ENCODE results near the gene GRHL1. TPM values are rescaled to one million over a fixed set of nuclear protein-coding genes. Genes with fewer than 3 reads are reported as not detected.
A peak's percentile ranks its signal among the peaks of the same experiment; 100 is the strongest.

Gene GRHL1
- total RNA-seq, 1 donor from 2014 or later, result 3.9 TPM

GRCh38 chr2:9983401-9984216 is 32.1 kb downstream of the GRHL1 start:
- no peak for DNase-seq (ENCODE audit: low read depth)
- TF ChIP-seq CTCF (conservative IDR thresholded peaks at IDR 0.05; ENCODE audit: low read depth, low read length), result no peak
- H3K4me3 ChIP-seq (ENCODE audit: low read depth, low read length), result no peak overlapping the region

- TF ChIP-seq CTCF (conservative IDR thresholded peaks at IDR 0.05; ENCODE audit: low read depth, low read length), result peak; percentile 69
- no peak overlapping the region for H3K4me3 ChIP-seq (ENCODE audit: low read depth, low read length)
- DNase-seq (ENCODE audit: low read depth), result no peak
Observed at GRCh38 chr2:9984217-9984739, 32.8 kb downstream of the GRHL1 start.

DNA sequence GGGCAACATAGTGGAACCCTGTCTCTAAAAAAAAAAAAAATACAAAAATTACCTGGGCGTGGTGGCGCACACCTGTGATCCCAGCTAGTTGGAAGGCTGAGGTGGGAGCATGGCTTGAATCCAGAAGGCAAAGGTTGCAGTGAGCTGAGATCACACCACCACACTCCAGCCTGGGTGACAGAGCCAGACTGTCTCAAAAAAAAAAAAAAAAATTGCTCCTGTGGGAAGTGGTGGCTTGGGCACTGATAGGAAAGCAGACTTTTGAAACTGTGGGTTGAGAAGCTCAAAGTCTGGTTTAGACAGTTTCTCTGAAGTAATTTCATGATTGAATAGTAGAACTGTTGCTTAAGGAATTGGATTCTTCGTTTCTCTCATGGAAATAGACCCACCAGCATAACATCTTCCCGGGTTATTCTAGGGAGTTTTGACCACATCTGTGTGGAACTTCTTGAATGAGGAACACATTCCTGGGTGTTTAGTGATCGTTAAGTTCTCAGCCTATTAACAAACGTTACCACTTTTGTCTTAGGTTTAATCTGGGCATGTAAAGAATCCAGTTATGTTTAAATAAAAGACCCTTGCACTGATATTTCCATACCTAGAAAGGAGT is 33.5 kb downstream of the GRHL1 start:
- TF ChIP-seq CTCF (conservative IDR thresholded peaks at IDR 0.05; ENCODE audit: low read depth, low read length), result no peak
- no peak overlapping the region for H3K4me3 ChIP-seq (ENCODE audit: low read depth, low read length)
- no peak for DNase-seq (ENCODE audit: low read depth)

GRCh38 chr2:9985531-9986328 is 34.2 kb downstream of the GRHL1 start:
- no peak for TF ChIP-seq CTCF (conservative IDR thresholded peaks at IDR 0.05; ENCODE audit: low read depth, low read length)
- H3K4me3 ChIP-seq (ENCODE audit: low read depth, low read length), result no peak overlapping the region
- no peak for DNase-seq (ENCODE audit: low read depth)

- no peak overlapping the region for H3K4me3 ChIP-seq (ENCODE audit: low read depth, low read length)
- no peak for DNase-seq (ENCODE audit: low read depth)
- no peak for TF ChIP-seq CTCF (conservative IDR thresholded peaks at IDR 0.05; ENCODE audit: low read depth, low read length)
Observed at GRCh38 chr2:9988320-9988719, 36.8 kb downstream of the GRHL1 start.

GRCh38 chr2:9990736-9991135 is 39.2 kb downstream of the GRHL1 start:
- no peak for TF ChIP-seq CTCF (conservative IDR thresholded peaks at IDR 0.05; ENCODE audit: low read depth, low read length)
- no peak for DNase-seq (ENCODE audit: low read depth)
- no peak overlapping the region for H3K4me3 ChIP-seq (ENCODE audit: low read depth, low read length)

All from epithelial cell of proximal tubule (primary cell).